ENCODE measurements around the gene DNAJC28. TPM values are rescaled to one million over a fixed set of nuclear protein-coding genes. Genes with fewer than 3 reads are reported as not detected.
A peak's percentile ranks its signal among the peaks of the same experiment; 100 is the strongest.
"Not testable (repeated sequence)": the region's sequence is repeated elsewhere in the genome, so short reads cannot be mapped to it uniquely, and the experiment has no call there.

The DNAJC28 gene
- polyA plus RNA-seq, 1 donor: 2.9 TPM

- H3K27ac ChIP-seq (ENCODE audit: low read length); H3K27me3 ChIP-seq (ENCODE audit: control insufficient read depth, insufficient read depth, low read length); H3K9me3 ChIP-seq (ENCODE audit: control insufficient read depth, low read depth, low read length); H3K36me3 ChIP-seq (ENCODE audit: control insufficient read depth, insufficient read depth, low read length); H3K4me1 ChIP-seq (ENCODE audit: control insufficient read depth, insufficient read depth, low read length); DNase-seq; H3K4me3 ChIP-seq (ENCODE audit: low read length): not testable (repeated sequence)
- WGBS (ENCODE audit: insufficient coverage, low lambda C conversion rate): no CpG with 5 or more reads among the region's 4 CpGs
Observed at GRCh38 chr21:33469183-33469582, 22.3 kb downstream of the DNAJC28 start.

GRCh38 chr21:33461538-33462250, 29.8 kb downstream of the DNAJC28 start:
- H3K36me3 ChIP-seq (ENCODE audit: control insufficient read depth, insufficient read depth, low read length): peaks cover 23% of the 10 kb centered on the region
- peaks cover 7% of the 10 kb centered on the region for H3K4me1 ChIP-seq (ENCODE audit: control insufficient read depth, insufficient read depth, low read length)
- H3K27me3 ChIP-seq (ENCODE audit: control insufficient read depth, insufficient read depth, low read length): no peaks in the 10 kb centered on the region
- H3K4me3 ChIP-seq (ENCODE audit: low read length): no peak overlapping the region
- WGBS (ENCODE audit: insufficient coverage, low lambda C conversion rate): 45% methylated on average over 1 of the region's 5 CpGs
- DNase-seq: peak in 1 of 2 donors; percentile 43
- peak overlapping the region; percentile 4 for H3K27ac ChIP-seq (ENCODE audit: low read length)
- no peaks in the 10 kb centered on the region for H3K9me3 ChIP-seq (ENCODE audit: control insufficient read depth, low read depth, low read length)

GRCh38 chr21:33458861-33459260, 32.7 kb downstream of the DNAJC28 start:
- peaks cover 22% of the 10 kb centered on the region for H3K36me3 ChIP-seq (ENCODE audit: control insufficient read depth, insufficient read depth, low read length)
- H3K27me3 ChIP-seq (ENCODE audit: control insufficient read depth, insufficient read depth, low read length): no peaks in the 10 kb centered on the region
- no peaks in the 10 kb centered on the region for H3K9me3 ChIP-seq (ENCODE audit: control insufficient read depth, low read depth, low read length)
- no peak overlapping the region for H3K27ac ChIP-seq (ENCODE audit: low read length)
- no peak overlapping the region for H3K4me3 ChIP-seq (ENCODE audit: low read length)
- peaks cover 11% of the 10 kb centered on the region for H3K4me1 ChIP-seq (ENCODE audit: control insufficient read depth, insufficient read depth, low read length)
- WGBS (ENCODE audit: insufficient coverage, low lambda C conversion rate): no CpG with 5 or more reads among the region's 3 CpGs
- DNase-seq: no peak

GRCh38 chr21:33455686-33456446, 35.6 kb downstream of the DNAJC28 start:
- H3K36me3 ChIP-seq (ENCODE audit: control insufficient read depth, insufficient read depth, low read length): peaks cover 13% of the 10 kb centered on the region
- H3K27me3 ChIP-seq (ENCODE audit: control insufficient read depth, insufficient read depth, low read length): no peaks in the 10 kb centered on the region
- no peak overlapping the region for H3K4me3 ChIP-seq (ENCODE audit: low read length)
- 29% methylated on average over 1 of the region's 6 CpGs for WGBS (ENCODE audit: insufficient coverage, low lambda C conversion rate)
- H3K4me1 ChIP-seq (ENCODE audit: control insufficient read depth, insufficient read depth, low read length): peaks cover 19% of the 10 kb centered on the region
- peak overlapping the region; percentile 59 for H3K27ac ChIP-seq (ENCODE audit: low read length)
- DNase-seq: peak; percentile 14 to 66
- no peaks in the 10 kb centered on the region for H3K9me3 ChIP-seq (ENCODE audit: control insufficient read depth, low read depth, low read length)

- Histone ChIP-seq H3K4me3 (ENCODE audit: low read length) (no peak overlapping the region), H3K4me1 (ENCODE audit: control insufficient read depth, insufficient read depth, low read length) (peaks cover 19% of the 10 kb centered on the region), H3K27ac (ENCODE audit: low read length) (no peak overlapping the region), H3K27me3 (ENCODE audit: control insufficient read depth, insufficient read depth, low read length) (no peaks in the 10 kb centered on the region), H3K9me3 (ENCODE audit: control insufficient read depth, low read depth, low read length) (no peaks in the 10 kb centered on the region), H3K36me3 (ENCODE audit: control insufficient read depth, insufficient read depth, low read length) (peaks cover 3% of the 10 kb centered on the region)
- no CpG with 5 or more reads among the region's 3 CpGs for WGBS (ENCODE audit: insufficient coverage, low lambda C conversion rate)
- DNase-seq: no peak
Observed at GRCh38 chr21:33452362-33452761, 39.2 kb downstream of the DNAJC28 start.

- no peak overlapping the region for H3K27ac ChIP-seq (ENCODE audit: low read length)
- WGBS (ENCODE audit: insufficient coverage, low lambda C conversion rate): no CpG with 5 or more reads among the region's 1 CpG
- peaks cover 19% of the 10 kb centered on the region for H3K4me1 ChIP-seq (ENCODE audit: control insufficient read depth, insufficient read depth, low read length)
- H3K4me3 ChIP-seq (ENCODE audit: low read length): no peak overlapping the region
- DNase-seq: peak; percentile 50 to 66
- no peaks in the 10 kb centered on the region for H3K9me3 ChIP-seq (ENCODE audit: control insufficient read depth, low read depth, low read length)
- H3K27me3 ChIP-seq (ENCODE audit: control insufficient read depth, insufficient read depth, low read length): no peaks in the 10 kb centered on the region
- H3K36me3 ChIP-seq (ENCODE audit: control insufficient read depth, insufficient read depth, low read length): peaks cover 3% of the 10 kb centered on the region
Observed at GRCh38 chr21:33451634-33452071, 39.9 kb downstream of the DNAJC28 start.

GRCh38 chr21:33449616-33450015, 41.9 kb downstream of the DNAJC28 start:
- Histone ChIP-seq H3K4me3 (ENCODE audit: low read length) (no peak overlapping the region), H3K27me3 (ENCODE audit: control insufficient read depth, insufficient read depth, low read length) (no peaks in the 10 kb centered on the region), H3K27ac (ENCODE audit: low read length) (no peak overlapping the region), H3K36me3 (ENCODE audit: control insufficient read depth, insufficient read depth, low read length) (peaks cover under 1% of the 10 kb centered on the region), H3K9me3 (ENCODE audit: control insufficient read depth, low read depth, low read length) (no peaks in the 10 kb centered on the region), H3K4me1 (ENCODE audit: control insufficient read depth, insufficient read depth, low read length) (peaks cover 16% of the 10 kb centered on the region)
- DNase-seq: no peak
- no CpG with 5 or more reads among the region's 4 CpGs for WGBS (ENCODE audit: insufficient coverage, low lambda C conversion rate)

- not testable (repeated sequence) for H3K4me3 ChIP-seq (ENCODE audit: low read length); DNase-seq; H3K36me3 ChIP-seq (ENCODE audit: control insufficient read depth, insufficient read depth, low read length); H3K27ac ChIP-seq (ENCODE audit: low read length); H3K9me3 ChIP-seq (ENCODE audit: control insufficient read depth, low read depth, low read length); H3K27me3 ChIP-seq (ENCODE audit: control insufficient read depth, insufficient read depth, low read length); H3K4me1 ChIP-seq (ENCODE audit: control insufficient read depth, insufficient read depth, low read length)
- no CpG with 5 or more reads among the region's 6 CpGs for WGBS (ENCODE audit: insufficient coverage, low lambda C conversion rate)
Observed at GRCh38 chr21:33446620-33447019, 44.9 kb downstream of the DNAJC28 start.

- no peak for DNase-seq
- H3K9me3 ChIP-seq (ENCODE audit: control insufficient read depth, low read depth, low read length): no peaks in the 10 kb centered on the region
- no CpG with 5 or more reads among the region's 2 CpGs for WGBS (ENCODE audit: insufficient coverage, low lambda C conversion rate)
- H3K4me1 ChIP-seq (ENCODE audit: control insufficient read depth, insufficient read depth, low read length): no peaks in the 10 kb centered on the region
- no peaks in the 10 kb centered on the region for H3K36me3 ChIP-seq (ENCODE audit: control insufficient read depth, insufficient read depth, low read length)
- H3K27ac ChIP-seq (ENCODE audit: low read length): no peak overlapping the region
- no peak overlapping the region for H3K4me3 ChIP-seq (ENCODE audit: low read length)
- H3K27me3 ChIP-seq (ENCODE audit: control insufficient read depth, insufficient read depth, low read length): no peaks in the 10 kb centered on the region
Observed at GRCh38 chr21:33444499-33444898, 47.0 kb downstream of the DNAJC28 start.

GRCh38 chr21:33443194-33443593, 48.3 kb downstream of the DNAJC28 start:
- no CpG with 5 or more reads among the region's 5 CpGs for WGBS (ENCODE audit: insufficient coverage, low lambda C conversion rate)
- H3K4me1 ChIP-seq (ENCODE audit: control insufficient read depth, insufficient read depth, low read length): no peaks in the 10 kb centered on the region
- no peaks in the 10 kb centered on the region for H3K9me3 ChIP-seq (ENCODE audit: control insufficient read depth, low read depth, low read length)
- no peak for DNase-seq
- peaks cover 8% of the 10 kb centered on the region for H3K36me3 ChIP-seq (ENCODE audit: control insufficient read depth, insufficient read depth, low read length)
- no peak overlapping the region for H3K4me3 ChIP-seq (ENCODE audit: low read length)
- H3K27me3 ChIP-seq (ENCODE audit: control insufficient read depth, insufficient read depth, low read length): no peaks in the 10 kb centered on the region
- H3K27ac ChIP-seq (ENCODE audit: low read length): no peak overlapping the region

Measured in large intestine (tissue), 3 donors.